ENCODE results near the gene SIM2.

SIM2 gene

DNA sequence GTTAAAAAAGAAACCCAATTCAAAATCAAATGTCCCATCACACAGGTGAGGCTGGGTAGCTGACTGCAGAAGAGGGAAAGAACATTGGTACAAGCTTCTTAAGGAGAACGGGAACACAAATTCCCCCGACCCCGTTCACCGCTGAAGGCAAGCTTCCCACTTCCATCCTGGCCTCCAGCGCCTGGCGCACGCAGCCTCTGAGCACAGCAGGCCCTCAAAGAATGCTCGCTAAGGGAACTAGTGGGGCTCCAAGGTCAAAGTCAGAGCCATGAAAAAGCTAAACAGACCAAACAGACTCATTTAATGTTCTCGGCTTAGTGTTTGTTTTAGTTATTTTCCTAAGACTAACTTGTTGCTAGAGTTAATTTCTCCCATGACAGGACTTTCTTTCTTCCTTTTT, 63.7 kb downstream of the SIM2 start:
- Histone ChIP-seq H3K4me2 (ENCODE audit: low read length) (no peak overlapping the region), H3K4me1 (ENCODE audit: control insufficient read depth, insufficient read depth, low read length) (no peaks in the 10 kb centered on the region), H3K36me3 (ENCODE audit: insufficient read depth, low read length) (peaks cover 6% of the 10 kb centered on the region), H3K9ac (ENCODE audit: low read depth, low read length) (no peak overlapping the region), H3K9me3 (replicated peaks; ENCODE audit: low read length) (no peaks in the 10 kb centered on the region), H3K27me3 (ENCODE audit: control insufficient read depth, insufficient read depth, low read length) (no peaks in the 10 kb centered on the region), H3K4me3 (ENCODE audit: low read length) (no peak overlapping the region)

GRCh38 chr21:36763305-36763704, 64.4 kb downstream of the SIM2 start:
- Histone ChIP-seq H3K9me3 (replicated peaks; ENCODE audit: low read length) (no peaks in the 10 kb centered on the region), H3K36me3 (ENCODE audit: insufficient read depth, low read length) (peaks cover 6% of the 10 kb centered on the region), H3K9ac (ENCODE audit: low read depth, low read length) (no peak overlapping the region), H3K4me2 (ENCODE audit: low read length) (no peak overlapping the region), H3K4me3 (ENCODE audit: low read length) (no peak overlapping the region), H3K4me1 (ENCODE audit: control insufficient read depth, insufficient read depth, low read length) (no peaks in the 10 kb centered on the region), H3K27me3 (ENCODE audit: control insufficient read depth, insufficient read depth, low read length) (no peaks in the 10 kb centered on the region)

DNA sequence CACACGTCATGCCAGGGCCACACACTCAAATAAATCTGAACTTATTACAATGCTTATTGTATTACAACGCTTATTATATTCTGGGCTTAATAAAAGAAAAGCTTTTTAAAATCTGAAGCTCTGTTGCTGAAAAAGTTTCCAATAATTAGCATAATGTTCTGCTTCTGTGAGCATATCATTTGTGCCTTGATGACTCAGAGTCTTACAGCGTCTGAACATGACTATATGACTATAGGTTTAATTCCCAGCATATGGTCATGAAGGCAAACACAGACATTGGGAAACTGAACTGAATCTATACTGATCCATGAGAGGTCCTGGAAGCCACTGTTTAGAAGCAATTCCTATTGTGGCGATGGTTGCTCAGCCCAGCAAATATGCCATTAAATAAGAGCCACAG, 66.3 kb downstream of the SIM2 start:
- Histone ChIP-seq H3K4me2 (ENCODE audit: low read length) (no peak overlapping the region), H3K9ac (ENCODE audit: low read depth, low read length) (no peak overlapping the region), H3K9me3 (replicated peaks; ENCODE audit: low read length) (no peaks in the 10 kb centered on the region), H3K36me3 (ENCODE audit: insufficient read depth, low read length) (peaks cover 6% of the 10 kb centered on the region), H3K27me3 (ENCODE audit: control insufficient read depth, insufficient read depth, low read length) (no peaks in the 10 kb centered on the region), H3K4me3 (ENCODE audit: low read length) (no peak overlapping the region), H3K4me1 (ENCODE audit: control insufficient read depth, insufficient read depth, low read length) (no peaks in the 10 kb centered on the region)

DNA sequence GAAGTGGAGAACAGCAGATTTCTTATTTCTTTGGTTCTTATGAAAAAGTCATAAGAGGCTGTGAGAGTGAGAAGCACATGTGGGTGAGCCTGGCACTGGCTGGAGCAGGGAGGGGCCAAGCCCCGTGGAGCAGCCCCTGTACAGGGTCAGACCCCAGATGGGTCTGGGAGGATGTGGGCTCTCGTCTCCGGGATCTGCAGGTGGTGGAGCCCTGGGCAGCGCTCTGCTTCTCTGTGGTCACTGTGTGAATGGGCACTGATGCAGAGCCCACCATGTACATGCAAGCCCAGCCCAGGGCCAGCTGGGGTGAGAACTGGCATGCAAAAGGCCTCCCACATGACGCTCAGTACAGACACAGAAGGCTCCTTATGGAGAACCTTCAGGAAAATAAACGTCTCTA, 67.6 kb downstream of the SIM2 start:
- H3K4me1 ChIP-seq (ENCODE audit: control insufficient read depth, insufficient read depth, low read length): no peaks in the 10 kb centered on the region

GRCh38 chr21:36767096-36767495, 68.2 kb downstream of the SIM2 start:
- Histone ChIP-seq H3K36me3 (ENCODE audit: insufficient read depth, low read length) (peaks cover 6% of the 10 kb centered on the region), H3K27me3 (ENCODE audit: control insufficient read depth, insufficient read depth, low read length) (no peaks in the 10 kb centered on the region), H3K4me2 (ENCODE audit: low read length) (no peak overlapping the region), H3K9ac (ENCODE audit: low read depth, low read length) (no peak overlapping the region), H3K4me3 (ENCODE audit: low read length) (no peak overlapping the region), H3K4me1 (ENCODE audit: control insufficient read depth, insufficient read depth, low read length) (no peaks in the 10 kb centered on the region), H3K9me3 (replicated peaks; ENCODE audit: low read length) (no peaks in the 10 kb centered on the region)

More for the DNA sequence above, 67.6 kb downstream of the SIM2 start:
- Histone ChIP-seq H3K9ac (ENCODE audit: low read depth, low read length) (no peak overlapping the region), H3K9me3 (replicated peaks; ENCODE audit: low read length) (no peaks in the 10 kb centered on the region), H3K27me3 (ENCODE audit: control insufficient read depth, insufficient read depth, low read length) (no peaks in the 10 kb centered on the region), H3K36me3 (ENCODE audit: insufficient read depth, low read length) (peaks cover 6% of the 10 kb centered on the region), H3K4me2 (ENCODE audit: low read length) (no peak overlapping the region), H3K4me3 (ENCODE audit: low read length) (no peak overlapping the region)

GRCh38 chr21:36768496-36768895, 69.6 kb downstream of the SIM2 start:
- no peak overlapping the region for H3K9ac ChIP-seq (ENCODE audit: low read depth, low read length)
- peaks cover 2% of the 10 kb centered on the region for H3K36me3 ChIP-seq (ENCODE audit: insufficient read depth, low read length)
- H3K4me2 ChIP-seq (ENCODE audit: low read length): no peak overlapping the region
- H3K4me3 ChIP-seq (ENCODE audit: low read length): no peak overlapping the region
- H3K4me1 ChIP-seq (ENCODE audit: control insufficient read depth, insufficient read depth, low read length): peaks cover 8% of the 10 kb centered on the region
- H3K27me3 ChIP-seq (ENCODE audit: control insufficient read depth, insufficient read depth, low read length): no peaks in the 10 kb centered on the region
- H3K9me3 ChIP-seq (replicated peaks; ENCODE audit: low read length): no peaks in the 10 kb centered on the region

DNA sequence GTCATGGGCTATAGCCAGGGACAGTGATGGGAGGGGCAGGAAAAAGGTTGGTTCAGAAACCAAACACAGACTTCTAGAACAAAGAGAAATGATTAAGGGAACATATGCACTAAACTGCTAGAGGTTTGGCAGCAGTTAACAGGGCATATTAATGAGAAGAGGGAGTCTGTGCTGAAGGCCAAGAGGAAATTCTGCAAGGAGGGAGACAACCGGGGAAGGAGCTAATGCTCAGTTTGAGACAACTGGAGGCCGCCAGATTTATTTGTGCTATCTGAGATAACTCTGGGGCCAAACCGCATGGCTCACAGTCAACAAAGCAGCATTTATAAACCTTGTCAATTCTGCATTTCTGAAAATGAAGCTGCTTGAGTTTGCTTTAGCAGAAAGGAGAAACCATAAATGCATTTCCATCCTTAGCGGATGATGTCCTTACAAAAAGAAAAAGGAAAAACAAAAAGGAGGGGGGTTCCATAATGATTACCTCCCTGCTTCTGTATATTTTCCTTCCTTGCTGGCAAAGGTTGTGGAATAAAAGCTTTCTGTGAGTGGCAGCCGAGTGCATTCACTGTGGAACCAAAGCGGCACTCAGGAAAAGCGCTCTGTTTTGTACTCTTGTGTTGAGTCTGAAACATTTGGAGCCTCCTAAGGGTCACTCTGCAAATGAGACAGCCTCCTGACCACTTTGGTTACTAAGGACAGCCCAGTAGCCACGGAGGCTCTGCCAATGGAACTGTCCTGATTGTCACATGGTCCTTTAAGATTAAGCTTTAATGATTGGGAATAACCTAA, 70.3 kb downstream of the SIM2 start:
- Histone ChIP-seq H3K4me3 (ENCODE audit: low read length) (no peak overlapping the region), H3K9ac (ENCODE audit: low read depth, low read length) (no peak overlapping the region), H3K36me3 (ENCODE audit: insufficient read depth, low read length) (peaks cover 2% of the 10 kb centered on the region), H3K27me3 (ENCODE audit: control insufficient read depth, insufficient read depth, low read length) (no peaks in the 10 kb centered on the region), H3K4me1 (ENCODE audit: control insufficient read depth, insufficient read depth, low read length) (peaks cover 8% of the 10 kb centered on the region), H3K9me3 (replicated peaks; ENCODE audit: low read length) (no peaks in the 10 kb centered on the region), H3K4me2 (ENCODE audit: low read length) (no peak overlapping the region)

DNA sequence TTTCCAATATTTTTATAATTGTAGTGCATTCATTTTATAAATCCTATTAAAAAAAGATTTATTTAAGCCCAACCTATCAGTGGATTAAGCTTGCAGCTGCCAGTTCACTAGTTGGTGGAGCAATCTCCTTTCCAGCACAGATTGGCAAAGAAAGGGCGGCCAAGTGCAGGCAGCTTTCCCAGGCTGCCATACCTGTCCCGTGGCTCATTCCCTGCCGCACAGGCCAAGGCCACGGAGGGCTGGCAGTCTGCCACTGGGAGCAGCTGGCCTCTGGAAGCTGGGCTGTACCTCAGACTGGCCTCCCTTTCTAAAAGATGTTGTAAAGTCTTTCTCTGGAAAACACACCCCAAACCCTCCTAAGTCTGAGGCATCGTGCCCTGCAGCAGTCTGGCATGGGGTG, 74.2 kb downstream of the SIM2 start:
- Histone ChIP-seq H3K9me3 (replicated peaks; ENCODE audit: low read length) (no peaks in the 10 kb centered on the region), H3K27me3 (ENCODE audit: control insufficient read depth, insufficient read depth, low read length) (no peaks in the 10 kb centered on the region), H3K4me2 (ENCODE audit: low read length) (peak overlapping the region; percentile 47), H3K4me1 (ENCODE audit: control insufficient read depth, insufficient read depth, low read length) (peaks cover 8% of the 10 kb centered on the region), H3K36me3 (ENCODE audit: insufficient read depth, low read length) (no peaks in the 10 kb centered on the region), H3K4me3 (ENCODE audit: low read length) (no peak overlapping the region), H3K9ac (ENCODE audit: low read depth, low read length) (no peak overlapping the region)

- H3K4me2 ChIP-seq (ENCODE audit: low read length): no peak overlapping the region
- H3K9ac ChIP-seq (ENCODE audit: low read depth, low read length): no peak overlapping the region
- no peaks in the 10 kb centered on the region for H3K36me3 ChIP-seq (ENCODE audit: insufficient read depth, low read length)
- H3K4me3 ChIP-seq (ENCODE audit: low read length): no peak overlapping the region
- no peaks in the 10 kb centered on the region for H3K9me3 ChIP-seq (replicated peaks; ENCODE audit: low read length)
- no peaks in the 10 kb centered on the region for H3K27me3 ChIP-seq (ENCODE audit: control insufficient read depth, insufficient read depth, low read length)
- peaks cover 8% of the 10 kb centered on the region for H3K4me1 ChIP-seq (ENCODE audit: control insufficient read depth, insufficient read depth, low read length)
Measured at GRCh38 chr21:36773995-36774394, 75.1 kb downstream of the SIM2 start.

DNA sequence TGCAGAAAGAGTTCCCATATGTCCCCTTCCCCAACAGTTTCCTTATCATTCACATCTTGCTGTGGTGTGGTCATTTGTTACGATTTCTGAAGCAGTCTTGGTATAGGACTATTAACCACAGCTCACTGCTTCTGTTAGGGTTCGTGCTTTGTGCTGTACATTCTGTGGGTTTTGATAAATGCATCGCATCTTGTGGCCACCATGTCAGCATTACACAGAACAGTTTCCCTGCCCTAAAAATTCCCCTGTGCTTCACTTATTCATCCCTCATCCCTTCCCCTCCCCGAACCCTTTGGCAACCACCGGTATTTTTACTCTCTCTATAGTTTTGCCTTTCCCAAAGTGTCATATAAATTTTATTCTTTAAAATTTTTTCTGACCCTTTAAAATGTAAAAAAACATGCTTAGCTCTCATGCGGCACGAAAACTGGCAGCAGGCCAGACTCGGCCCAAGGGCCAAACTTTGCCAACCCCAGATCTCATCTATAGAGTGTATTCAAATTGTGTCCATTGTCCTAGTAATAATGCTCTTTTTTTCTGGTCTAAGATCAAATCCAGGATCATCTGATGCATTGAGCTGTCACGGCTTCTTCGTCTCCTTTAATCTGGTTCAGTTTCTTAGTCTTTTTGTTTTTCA, 78.2 kb downstream of the SIM2 start:
- Histone ChIP-seq H3K9ac (ENCODE audit: low read depth, low read length) (no peak overlapping the region), H3K4me1 (ENCODE audit: control insufficient read depth, insufficient read depth, low read length) (peaks cover 8% of the 10 kb centered on the region), H3K27me3 (ENCODE audit: control insufficient read depth, insufficient read depth, low read length) (no peaks in the 10 kb centered on the region), H3K36me3 (ENCODE audit: insufficient read depth, low read length) (no peaks in the 10 kb centered on the region), H3K4me2 (ENCODE audit: low read length) (no peak overlapping the region), H3K9me3 (replicated peaks; ENCODE audit: low read length) (no peaks in the 10 kb centered on the region), H3K4me3 (ENCODE audit: low read length) (no peak overlapping the region)

DNA sequence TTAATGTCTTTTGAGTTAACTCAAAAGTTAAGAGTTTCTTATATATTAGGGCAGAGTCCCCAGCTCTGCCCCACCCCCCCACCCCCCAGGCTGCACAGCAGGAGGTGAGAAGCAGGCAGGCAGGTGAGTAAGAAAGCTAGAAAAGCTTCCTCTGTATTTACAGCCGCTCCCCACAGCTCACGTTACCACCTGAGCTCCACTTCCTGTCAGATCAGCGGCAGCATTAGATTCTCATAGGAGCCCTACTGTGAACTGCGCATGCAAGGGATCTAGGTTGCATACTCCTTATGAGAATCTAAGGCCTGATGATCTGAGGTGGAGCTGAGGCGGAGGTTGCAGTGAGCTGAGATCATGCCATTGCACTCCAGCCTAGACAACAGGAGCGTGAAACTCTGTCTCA, 81.9 kb downstream of the SIM2 start:
- no peaks in the 10 kb centered on the region for H3K27me3 ChIP-seq (ENCODE audit: control insufficient read depth, insufficient read depth, low read length)
- H3K9ac ChIP-seq (ENCODE audit: low read depth, low read length): no peak overlapping the region
- no peaks in the 10 kb centered on the region for H3K9me3 ChIP-seq (replicated peaks; ENCODE audit: low read length)
- H3K4me1 ChIP-seq (ENCODE audit: control insufficient read depth, insufficient read depth, low read length): peaks cover 3% of the 10 kb centered on the region
- H3K4me2 ChIP-seq (ENCODE audit: low read length): no peak overlapping the region
- H3K36me3 ChIP-seq (ENCODE audit: insufficient read depth, low read length): no peaks in the 10 kb centered on the region
- H3K4me3 ChIP-seq (ENCODE audit: low read length): no peak overlapping the region

Measured in skeletal muscle satellite cell (primary cell).